Measurements from ENCODE around the gene SPC24. TPM values are rescaled to one million over a fixed set of nuclear protein-coding genes. Genes with fewer than 3 reads are reported as not detected.
"Not testable (repeated sequence)": the region's sequence is repeated elsewhere in the genome, so short reads cannot be mapped to it uniquely, and the experiment has no call there.

The SPC24 gene
- total and polyA plus RNA-seq, 9 of the 15 experiments (the other 6 are each of a cell fraction or from before 2014, with no cell fraction given): 18.2 to 154 (median 60.9) TPM

DNA sequence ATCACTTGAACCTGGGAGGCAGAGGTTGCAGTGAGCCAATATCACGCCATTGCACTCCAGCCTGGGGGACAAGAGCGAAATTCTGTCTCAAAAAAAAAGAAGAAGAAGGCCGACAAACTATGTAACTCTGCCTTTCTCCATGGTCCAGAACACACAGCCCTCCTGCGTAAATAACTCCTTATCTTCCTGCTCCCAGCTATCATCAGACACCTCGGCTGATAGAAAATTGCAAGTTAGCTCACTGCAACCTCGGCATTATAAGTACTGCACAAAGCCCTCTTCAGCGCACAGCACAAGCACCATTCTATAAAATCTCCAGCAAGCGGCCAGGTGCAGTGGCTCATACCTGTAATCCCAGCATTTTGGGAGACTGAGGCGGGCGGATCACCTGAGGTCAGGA lies 51.9 kb downstream of the SPC24 start:
- Histone ChIP-seq H4K20me1 (replicated peaks; ENCODE audit: control insufficient read depth, insufficient read depth, low read length) (peaks cover 49% of the 10 kb centered on the region), H3K4me1 (replicated peaks in 1 of 2; ENCODE audit: control insufficient read depth in 2 of 2, insufficient read depth in 2 of 2, low read length in 2 of 2) (peaks cover 0 to 12% of the 10 kb centered on the region in 2 experiments; a peak in 2 of 5 replicates), H3K79me2 (ENCODE audit: control insufficient read depth, insufficient read depth, low read length) (peaks cover 79% of the 10 kb centered on the region), H3K36me3 (ENCODE audit: control insufficient read depth, insufficient read depth, low read length) (peaks cover 96% of the 10 kb centered on the region), H3K9me1 (ENCODE audit: control insufficient read depth, insufficient read depth, low read length) (peaks cover 10% of the 10 kb centered on the region)
- POLR2A ChIA-PET: interaction anchor here (1.0 to 4.4 kb wide), 5 partner anchors 10 to 68 kb away, joined by 3 to 54 read pairs (median 4); partner anchors contain the start of gene LDLR
- in situ Hi-C loops (cut with MboI); FAIRE-seq; H3K27me3 ChIP-seq (ENCODE audit: control insufficient read depth in 2 of 2, insufficient read depth in 2 of 2, low read length in 2 of 2); H3K4me2 ChIP-seq (ENCODE audit: insufficient read depth, low read length); ATAC-seq; intact Hi-C loops (cut with micrococcal nuclease); CTCF ChIA-PET (ENCODE audit: low intra/inter-chr PET ratio); H3K9ac ChIP-seq (ENCODE audit: insufficient read depth in 1 of 2, low read depth in 2 of 2, low read length in 2 of 2); DNase-seq (ENCODE audit: extremely low read depth in 1 of 4, low spot score in 3 of 4); H3K4me3 ChIP-seq; H3K9me3 ChIP-seq (replicated peaks; ENCODE audit: control insufficient read depth, insufficient read depth, low read depth, low read length); H2AFZ ChIP-seq (ENCODE audit: low read depth, low read length); H3K27ac ChIP-seq (ENCODE audit: extremely low read depth, low read depth, low read length): not testable (repeated sequence)
- BruUV-seq (replicated peaks): TSS peak; percentile 17
- WGBS (ENCODE audit: insufficient coverage, low coverage, missing lambda C conversion rate): 74% methylated on average over 8 of the region's 10 CpGs
- TF ChIP-seq POLR2AphosphoS5 (IDR thresholded peaks at IDR 0.05; ENCODE audit: control insufficient read depth, insufficient read depth, low read depth, low read length) (peak; percentile 62; the same call in 1 of the 2 replicates), ZBED1 (IDR thresholded peaks at IDR 0.05) (peak; percentile 32; the same call in 1 of the 2 replicates), SUPT5H (IDR thresholded peaks at IDR 0.05) (peak; percentile 16), ADNP (tag; IDR thresholded peaks at IDR 0.05) (peak; percentile 54)

- in situ Hi-C loops (cut with MboI): no loop called here
- BruUV-seq (replicated peaks): no TSS peak
Measured at GRCh38 chr19:11102944-11103343, 52.6 kb downstream of the SPC24 start.

More at GRCh38 chr19:11102944-11103343, 52.6 kb downstream of the SPC24 start:
- H3K36me3 ChIP-seq (ENCODE audit: control insufficient read depth, insufficient read depth, low read length): peaks cover 96% of the 10 kb centered on the region
- WGBS (ENCODE audit: insufficient coverage, low coverage, missing lambda C conversion rate): 96% methylated on average over 15 of the region's 16 CpGs
- H3K4me3 ChIP-seq: no peak overlapping the region
- H3K9me1 ChIP-seq (ENCODE audit: control insufficient read depth, insufficient read depth, low read length): peaks cover 10% of the 10 kb centered on the region
- H3K9me3 ChIP-seq (replicated peaks; ENCODE audit: control insufficient read depth, insufficient read depth, low read depth, low read length): no peaks in the 10 kb centered on the region
- no peak overlapping the region for H3K4me2 ChIP-seq (ENCODE audit: insufficient read depth, low read length)
- POLR2A ChIA-PET: interaction anchor here (2.3 to 4.4 kb wide), 2 partner anchors 10 to 14 kb away, joined by 8 to 54 read pairs; partner anchors contain the start of gene LDLR
- no peak overlapping the region for H3K27ac ChIP-seq (ENCODE audit: extremely low read depth, low read depth, low read length)
- H3K4me1 ChIP-seq (replicated peaks in 1 of 2; ENCODE audit: control insufficient read depth in 2 of 2, insufficient read depth in 2 of 2, low read length in 2 of 2): peaks cover 0 to 12% of the 10 kb centered on the region in 2 experiments; a peak in 2 of 5 replicates
- ATAC-seq: no peak
- H3K27me3 ChIP-seq (ENCODE audit: control insufficient read depth in 2 of 2, insufficient read depth in 2 of 2, low read length in 2 of 2): no peaks in the 10 kb centered on the region
- no peak for FAIRE-seq
- H3K79me2 ChIP-seq (ENCODE audit: control insufficient read depth, insufficient read depth, low read length): peaks cover 84% of the 10 kb centered on the region
- peak overlapping the region in 1 of 2 experiments; percentile 55; a peak in 1 of 4 replicates for H3K9ac ChIP-seq (ENCODE audit: insufficient read depth in 1 of 2, low read depth in 2 of 2, low read length in 2 of 2)
- no peak overlapping the region for H2AFZ ChIP-seq (ENCODE audit: low read depth, low read length)
- DNase-seq (ENCODE audit: extremely low read depth in 1 of 4, low spot score in 3 of 4): no peak
- TF ChIP-seq ZFX (CRISPR knock-in tag; IDR thresholded peaks at IDR 0.05) (no peak), ZBED1 (IDR thresholded peaks at IDR 0.05) (peak; percentile 59; the same call in 1 of the 2 replicates), POLR2G (IDR thresholded peaks at IDR 0.05; ENCODE audit: low read depth, low read length) (0 out of 2 replicates have a peak, but pooled peaks have one; percentile 47), RBFOX2 (IDR thresholded peaks at IDR 0.05; ENCODE audit: low read depth, low read length) (peak; percentile 47)
- peaks cover 50% of the 10 kb centered on the region for H4K20me1 ChIP-seq (replicated peaks; ENCODE audit: control insufficient read depth, insufficient read depth, low read length)
- intact Hi-C loops (cut with micrococcal nuclease): no loop called here
- CTCF ChIA-PET (ENCODE audit: low intra/inter-chr PET ratio): no interaction called here
